Mesothelial cell of epicardium (in vitro differentiated cells): ENCODE results near the gene SLC15A1. TPM values are rescaled to one million over a fixed set of nuclear protein-coding genes. Genes with fewer than 3 reads are reported as not detected.

ENCODE experiments used
- DNase-seq, 2 experiments: peaks; one replicate each; pipeline ENCODE4 v3.0.0; 2021; ENCODE audit warnings: low spot score in 2 of 2; ENCODE audit not compliant: unreplicated experiment in 2 of 2
- H3K27ac Mint-ChIP-seq: 2 replicates; pipeline ENCODE4 v1.8.0; 2021; ENCODE audit warnings: mixed read lengths
- H3K27me3 Mint-ChIP-seq: 2 replicates; pipeline ENCODE4 v1.8.0; 2021; ENCODE audit warnings: low read depth, mixed read lengths
- H3K36me3 Mint-ChIP-seq: 2 replicates; pipeline ENCODE4 v1.8.0; 2021; ENCODE audit warnings: mixed read lengths
- H3K4me1 Mint-ChIP-seq: 2 replicates; pipeline ENCODE4 v1.8.0; 2021; ENCODE audit warnings: mixed read lengths
- H3K4me3 Mint-ChIP-seq: 2 replicates; pipeline ENCODE4 v1.8.0; 2021; ENCODE audit warnings: mild to moderate bottlenecking, moderate library complexity, mixed read lengths
- H3K9me3 Mint-ChIP-seq: 2 replicates; pipeline ENCODE4 v1.8.0; 2021; ENCODE audit warnings: mixed read lengths
- CTCF ChIP-seq: fragments of 200-600 bp; sonication (generic); IDR thresholded peaks from one replicate; pipeline ENCODE4 v1.5.0; 2021; ENCODE audit warnings: antibody characterized with exemption; ENCODE audit not compliant: unreplicated experiment
- total RNA-seq: library from RNA; stranded (reverse); gene quantifications from 3 replicates; pipeline ENCODE4 v1.2.1, GENCODE V29; 2021

Gene SLC15A1
- total RNA-seq, 1 donor from 2014 or later = 1.0 TPM

GRCh38 chr13:98678741-98679140, 73.7 kb downstream of the SLC15A1 start:
- no peak overlapping the region for H3K4me3 Mint-ChIP-seq

GRCh38 chr13:98677398-98677797, 75.1 kb downstream of the SLC15A1 start:
- no peak for DNase-seq
- Mint-ChIP-seq H3K4me3 (no peak overlapping the region), H3K36me3 (no peaks in the 10 kb centered on the region), H3K27me3 (no peaks in the 10 kb centered on the region), H3K4me1 (peaks cover 14% of the 10 kb centered on the region), H3K27ac (no peak overlapping the region), H3K9me3 (no peaks in the 10 kb centered on the region)
- no peak for TF ChIP-seq CTCF

More at GRCh38 chr13:98678741-98679140, 73.7 kb downstream of the SLC15A1 start:
- no peaks in the 10 kb centered on the region for H3K27me3 Mint-ChIP-seq
- DNase-seq = no peak
- no peaks in the 10 kb centered on the region for H3K9me3 Mint-ChIP-seq
- no peak for TF ChIP-seq CTCF
- no peaks in the 10 kb centered on the region for H3K36me3 Mint-ChIP-seq
- no peak overlapping the region for H3K27ac Mint-ChIP-seq
- H3K4me1 Mint-ChIP-seq = peaks cover 12% of the 10 kb centered on the region

- Mint-ChIP-seq H3K4me1 (peaks cover 14% of the 10 kb centered on the region), H3K27me3 (no peaks in the 10 kb centered on the region), H3K9me3 (no peaks in the 10 kb centered on the region), H3K36me3 (no peaks in the 10 kb centered on the region), H3K27ac (no peak overlapping the region), H3K4me3 (no peak overlapping the region)
- no peak for TF ChIP-seq CTCF
- no peak for DNase-seq
These were observed 76.2 kb downstream of the SLC15A1 start for GRCh38 chr13:98676239-98676638.

GRCh38 chr13:98675837-98676236, 76.6 kb downstream of the SLC15A1 start:
- Mint-ChIP-seq H3K36me3 (no peaks in the 10 kb centered on the region), H3K4me1 (peaks cover 14% of the 10 kb centered on the region), H3K9me3 (no peaks in the 10 kb centered on the region), H3K4me3 (no peak overlapping the region), H3K27me3 (no peaks in the 10 kb centered on the region), H3K27ac (no peak overlapping the region)
- no peak for TF ChIP-seq CTCF
- DNase-seq = no peak

GRCh38 chr13:98675066-98675465, 77.4 kb downstream of the SLC15A1 start:
- H3K27ac Mint-ChIP-seq = peak overlapping the region; percentile 9
- no peak overlapping the region for H3K4me3 Mint-ChIP-seq
- H3K36me3 Mint-ChIP-seq = no peaks in the 10 kb centered on the region
- no peaks in the 10 kb centered on the region for H3K27me3 Mint-ChIP-seq
- TF ChIP-seq CTCF = no peak
- H3K4me1 Mint-ChIP-seq = peaks cover 14% of the 10 kb centered on the region
- DNase-seq = no peak
- H3K9me3 Mint-ChIP-seq = no peaks in the 10 kb centered on the region
